GM10248 (cell line): Measurements from ENCODE around the gene KIF3C.
"Not testable (repeated sequence)": the region's sequence is repeated elsewhere in the genome, so short reads cannot be mapped to it uniquely, and the experiment has no call there.

Source experiments
- CTCF ChIA-PET: fragments of 300-600 bp; sonication (Branson Sonifier 250); formaldehyde crosslinking; extraction: SDS; loops from one replicate; lab custom pipeline; 2021; ENCODE audit warnings: antibody characterized with exemption; lab: Yijun Ruan, JAX
- POLR2A ChIA-PET: fragments of 350-650 bp; sonication (Branson Sonifier 250); formaldehyde crosslinking; extraction: SDS; loops from one replicate; lab custom pipeline; 2020; ENCODE audit warnings: antibody characterized with exemption; lab: Yijun Ruan, JAX
- DNase-seq: peaks from one replicate; pipeline ENCODE4 v3.0.0; 2012; ENCODE audit errors: extremely low spot score
- CTCF ChIP-seq: IDR thresholded peaks from 2 replicates; pipeline ENCODE4 v1.5.1; 2012; ENCODE audit warnings: mild to moderate bottlenecking, low read depth; ENCODE audit errors: extremely low read depth, missing control alignments, control extremely low read depth

Gene KIF3C

GRCh38 chr2:25912851-25913695 lies 69.2 kb downstream of the KIF3C start:
- no peak for TF ChIP-seq CTCF
- POLR2A ChIA-PET = no interaction called here
- CTCF ChIA-PET = no interaction called here
- no peak for DNase-seq

- POLR2A ChIA-PET, CTCF ChIA-PET, DNase-seq: not testable (repeated sequence)
These were observed 72.7 kb downstream of the KIF3C start for GRCh38 chr2:25909574-25909973.

GRCh38 chr2:25905126-25905525 lies 77.2 kb downstream of the KIF3C start:
- DNase-seq = no peak
- ChIA-PET POLR2A (interaction anchor here (0.7 kb wide), 1 partner anchor 688 kb away, joined by 5 read pairs; no protein-coding TSS in a partner anchor), CTCF (interaction anchor here (1.2 kb wide), 1 partner anchor 87 kb away, joined by 3 read pairs; no protein-coding TSS in a partner anchor)
- TF ChIP-seq CTCF = no peak

- DNase-seq = no peak
- CTCF ChIA-PET = interaction anchor here (1.0 to 1.2 kb wide), 2 partner anchors 8 to 57 kb away, joined by 3 read pairs; no protein-coding TSS in a partner anchor
- POLR2A ChIA-PET = no interaction called here
- TF ChIP-seq CTCF = no peak
These were observed 79.0 kb downstream of the KIF3C start for GRCh38 chr2:25903216-25903776.

GRCh38 chr2:25899404-25899970 lies 82.8 kb downstream of the KIF3C start:
- no peak for TF ChIP-seq CTCF
- ChIA-PET POLR2A (no interaction called here), CTCF (no interaction called here)
- no peak for DNase-seq

- CTCF ChIA-PET = interaction anchor here (4.2 kb wide), 1 partner anchor 53 kb away, joined by 11 read pairs; no protein-coding TSS in a partner anchor
- POLR2A ChIA-PET = no interaction called here
- DNase-seq = no peak
- TF ChIP-seq CTCF = no peak
These were observed 84.8 kb downstream of the KIF3C start for GRCh38 chr2:25897506-25897905.

- CTCF ChIA-PET = interaction anchor here (4.2 kb wide), 1 partner anchor 54 kb away, joined by 11 read pairs; no protein-coding TSS in a partner anchor
- POLR2A ChIA-PET, DNase-seq: not testable (repeated sequence)
These were observed 86.0 kb downstream of the KIF3C start for GRCh38 chr2:25896308-25896707.
